H1 (cell line): ENCODE measurements around the gene CERS1.

ENCODE experiments used
- ASH2L ChIP-seq: fragments of 200-600, 300-600 bp; sonication (generic); IDR thresholded peaks from one replicate; pipeline ENCODE4 v1.7.1; 2017; ENCODE audit warnings: low read length
- EGR1 ChIP-seq: IDR thresholded peaks from 2 replicates; pipeline ENCODE4 v1.6.1; 2011; ENCODE audit warnings: low read depth, low read length, borderline replicate concordance
- EP300 ChIP-seq, 2 experiments: IDR thresholded peaks; 1 replicate in 1 of 2; 2 replicates in 1 of 2; pipeline ENCODE4 v1.6.1; 2011 to 2012; ENCODE audit warnings: low read depth in 2 of 2, low read length in 2 of 2, mild to moderate bottlenecking in 2 of 2, borderline replicate concordance in 1 of 2, inconsistent platforms in 1 of 2, moderate library complexity in 1 of 2
- GABPA ChIP-seq: IDR thresholded peaks from 2 replicates; pipeline ENCODE4 v1.6.1; 2011; ENCODE audit warnings: mild to moderate bottlenecking, low read length, moderate library complexity, borderline replicate concordance; ENCODE audit not compliant: insufficient read depth
- JUND ChIP-seq: IDR thresholded peaks from 2 replicates; pipeline ENCODE4 v1.6.1; 2011; ENCODE audit warnings: mild to moderate bottlenecking, improper control_type of control experiment, low read length
- RNF2 ChIP-seq: fragments of 200-900, 300-1000 bp; sonication (generic); IDR thresholded peaks from 2 replicates; pipeline ENCODE4 v1.7.1; 2016; ENCODE audit warnings: borderline replicate concordance, low read depth, mild to moderate bottlenecking, antibody characterized with exemption, low read length; ENCODE audit not compliant: poor library complexity, severe bottlenecking; ENCODE audit errors: missing control alignments
- SP1 ChIP-seq: IDR thresholded peaks from 2 replicates; pipeline ENCODE4 v1.6.1; 2011; ENCODE audit warnings: low read depth, low read length
- TEAD4 ChIP-seq: IDR thresholded peaks from 2 replicates; pipeline ENCODE4 v1.6.1; 2012; ENCODE audit warnings: low read depth, low read length, inconsistent platforms, mixed read lengths
- TF ChIP-seq, protein P1 (sequence below), 3 experiments: IDR thresholded peaks; 1 replicate in 2 of 3; 2 replicates in 1 of 3; pipeline versions ENCODE4 v1.5.1 to v1.6.1; 2011; ENCODE audit warnings: low read length in 3 of 3, mild to moderate bottlenecking in 3 of 3, inconsistent platforms in 2 of 3, low read depth in 1 of 3, moderate library complexity in 1 of 3; ENCODE audit not compliant: insufficient read depth in 1 of 3; ENCODE audit errors: control extremely low read depth in 1 of 3
- TF ChIP-seq, protein P2 (sequence below): IDR thresholded peaks from 2 replicates; pipeline ENCODE4 v1.6.1; 2012; ENCODE audit warnings: inconsistent platforms
- TF ChIP-seq, protein P3 (sequence below): IDR thresholded peaks from 2 replicates; pipeline ENCODE4 v1.6.1; 2011; ENCODE audit warnings: low read depth, mild to moderate bottlenecking, low read length; ENCODE audit not compliant: insufficient read depth
- TF ChIP-seq, protein P4 (sequence below): IDR thresholded peaks from 2 replicates; pipeline ENCODE4 v1.6.1; 2012; ENCODE audit warnings: low read length, inconsistent platforms

DNA sequence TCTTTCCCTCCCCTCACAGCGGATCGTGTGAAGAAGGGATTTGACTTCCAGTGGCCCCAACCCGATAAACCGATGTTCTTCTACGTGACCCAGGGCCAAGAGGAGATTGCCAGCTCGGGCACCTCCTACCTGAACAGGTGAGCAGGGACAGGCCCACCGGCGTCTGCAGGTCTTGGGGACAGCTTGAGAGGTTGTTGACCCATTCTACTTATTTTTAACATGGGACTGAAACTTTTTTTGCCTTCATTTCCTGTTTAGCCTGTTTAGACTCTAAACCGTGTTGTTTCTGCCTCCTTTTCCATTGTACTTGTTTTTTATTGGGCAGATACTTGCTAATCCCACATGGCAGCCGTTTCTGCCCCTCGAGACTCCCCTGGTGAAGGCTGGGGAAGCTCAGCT is 35.7 kb downstream of the CERS1 start:
- TF ChIP-seq, protein P1, sequence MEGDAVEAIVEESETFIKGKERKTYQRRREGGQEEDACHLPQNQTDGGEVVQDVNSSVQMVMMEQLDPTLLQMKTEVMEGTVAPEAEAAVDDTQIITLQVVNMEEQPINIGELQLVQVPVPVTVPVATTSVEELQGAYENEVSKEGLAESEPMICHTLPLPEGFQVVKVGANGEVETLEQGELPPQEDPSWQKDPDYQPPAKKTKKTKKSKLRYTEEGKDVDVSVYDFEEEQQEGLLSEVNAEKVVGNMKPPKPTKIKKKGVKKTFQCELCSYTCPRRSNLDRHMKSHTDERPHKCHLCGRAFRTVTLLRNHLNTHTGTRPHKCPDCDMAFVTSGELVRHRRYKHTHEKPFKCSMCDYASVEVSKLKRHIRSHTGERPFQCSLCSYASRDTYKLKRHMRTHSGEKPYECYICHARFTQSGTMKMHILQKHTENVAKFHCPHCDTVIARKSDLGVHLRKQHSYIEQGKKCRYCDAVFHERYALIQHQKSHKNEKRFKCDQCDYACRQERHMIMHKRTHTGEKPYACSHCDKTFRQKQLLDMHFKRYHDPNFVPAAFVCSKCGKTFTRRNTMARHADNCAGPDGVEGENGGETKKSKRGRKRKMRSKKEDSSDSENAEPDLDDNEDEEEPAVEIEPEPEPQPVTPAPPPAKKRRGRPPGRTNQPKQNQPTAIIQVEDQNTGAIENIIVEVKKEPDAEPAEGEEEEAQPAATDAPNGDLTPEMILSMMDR (IDR thresholded peaks at IDR 0.05; ENCODE audit: control extremely low read depth in 1 of 3, insufficient read depth in 1 of 3, low read depth in 1 of 3, low read length in 3 of 3): no peak
- TF ChIP-seq, protein P2, sequence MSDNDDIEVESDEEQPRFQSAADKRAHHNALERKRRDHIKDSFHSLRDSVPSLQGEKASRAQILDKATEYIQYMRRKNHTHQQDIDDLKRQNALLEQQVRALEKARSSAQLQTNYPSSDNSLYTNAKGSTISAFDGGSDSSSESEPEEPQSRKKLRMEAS: no peak
- no peak for TF ChIP-seq EP300 (IDR thresholded peaks at IDR 0.05; ENCODE audit: borderline replicate concordance in 1 of 2, low read depth in 2 of 2, low read length in 2 of 2)
- TF ChIP-seq GABPA: no peak
- no peak for TF ChIP-seq JUND
- TF ChIP-seq TEAD4: no peak
- TF ChIP-seq RNF2: no peak
- no peak for TF ChIP-seq SP1
- no peak for TF ChIP-seq ASH2L
- TF ChIP-seq, protein P3, sequence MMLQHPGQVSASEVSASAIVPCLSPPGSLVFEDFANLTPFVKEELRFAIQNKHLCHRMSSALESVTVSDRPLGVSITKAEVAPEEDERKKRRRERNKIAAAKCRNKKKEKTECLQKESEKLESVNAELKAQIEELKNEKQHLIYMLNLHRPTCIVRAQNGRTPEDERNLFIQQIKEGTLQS: no peak
- TF ChIP-seq EGR1: no peak
- TF ChIP-seq, protein P4, sequence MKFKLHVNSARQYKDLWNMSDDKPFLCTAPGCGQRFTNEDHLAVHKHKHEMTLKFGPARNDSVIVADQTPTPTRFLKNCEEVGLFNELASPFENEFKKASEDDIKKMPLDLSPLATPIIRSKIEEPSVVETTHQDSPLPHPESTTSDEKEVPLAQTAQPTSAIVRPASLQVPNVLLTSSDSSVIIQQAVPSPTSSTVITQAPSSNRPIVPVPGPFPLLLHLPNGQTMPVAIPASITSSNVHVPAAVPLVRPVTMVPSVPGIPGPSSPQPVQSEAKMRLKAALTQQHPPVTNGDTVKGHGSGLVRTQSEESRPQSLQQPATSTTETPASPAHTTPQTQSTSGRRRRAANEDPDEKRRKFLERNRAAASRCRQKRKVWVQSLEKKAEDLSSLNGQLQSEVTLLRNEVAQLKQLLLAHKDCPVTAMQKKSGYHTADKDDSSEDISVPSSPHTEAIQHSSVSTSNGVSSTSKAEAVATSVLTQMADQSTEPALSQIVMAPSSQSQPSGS: no peak
